A673 (cell line): Measurements from ENCODE around the gene OR6K2.

Source experiments
- EZH2 ChIP-seq: fragments of 200-600 bp; sonication (generic); IDR thresholded peaks from 2 replicates; pipeline ENCODE4 v1.6.1; 2017; ENCODE audit warnings: borderline replicate concordance, low read depth, mild to moderate bottlenecking, mixed read lengths, antibody characterized with exemption, low read length; ENCODE audit not compliant: poor library complexity, severe bottlenecking
- TF ChIP-seq, protein P1 (sequence below): fragments of 300-800, 200-600 bp; sonication (generic); conservative IDR thresholded peaks from 2 replicates; pipeline ENCODE4 v1.5.1; 2017; ENCODE audit warnings: low read depth, mild to moderate bottlenecking, antibody characterized with exemption, low read length, moderate library complexity, mixed read lengths

DNA sequence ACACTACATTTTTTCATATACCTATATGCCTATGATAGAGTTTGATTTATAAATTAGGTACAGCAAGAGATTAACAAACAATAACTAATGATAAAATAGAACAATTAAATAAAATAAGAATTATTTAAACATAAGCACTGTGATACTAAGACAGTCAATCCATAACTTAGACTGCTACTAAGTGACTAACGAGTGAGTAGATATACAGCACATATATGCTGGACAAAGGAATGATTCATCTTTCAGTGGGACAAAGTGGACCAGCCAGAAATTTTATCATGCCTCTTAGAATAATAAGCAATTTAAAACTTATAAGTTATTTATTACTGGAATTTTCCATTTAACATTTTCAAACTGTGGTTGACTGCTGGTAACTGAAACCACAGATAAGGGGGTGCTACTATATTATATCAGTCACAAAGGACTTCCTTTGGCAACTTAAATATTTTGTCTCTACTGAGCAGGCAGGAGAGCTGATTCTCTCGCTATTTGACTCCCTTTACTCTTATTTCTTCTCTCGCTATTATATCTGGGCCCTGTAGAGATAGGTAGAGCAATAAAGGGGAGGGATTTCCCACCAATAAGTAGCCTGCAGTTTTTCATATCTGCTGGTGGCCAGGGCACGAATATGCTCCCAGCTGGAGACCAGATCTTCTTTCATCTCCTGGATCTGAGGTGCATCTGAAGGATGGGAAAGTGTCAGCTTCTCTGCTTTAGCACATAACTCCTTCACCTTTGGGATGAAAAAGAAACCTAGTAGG, 24.7 kb downstream of the OR6K2 start:
- no peak for TF ChIP-seq EZH2
- TF ChIP-seq, protein P1, sequence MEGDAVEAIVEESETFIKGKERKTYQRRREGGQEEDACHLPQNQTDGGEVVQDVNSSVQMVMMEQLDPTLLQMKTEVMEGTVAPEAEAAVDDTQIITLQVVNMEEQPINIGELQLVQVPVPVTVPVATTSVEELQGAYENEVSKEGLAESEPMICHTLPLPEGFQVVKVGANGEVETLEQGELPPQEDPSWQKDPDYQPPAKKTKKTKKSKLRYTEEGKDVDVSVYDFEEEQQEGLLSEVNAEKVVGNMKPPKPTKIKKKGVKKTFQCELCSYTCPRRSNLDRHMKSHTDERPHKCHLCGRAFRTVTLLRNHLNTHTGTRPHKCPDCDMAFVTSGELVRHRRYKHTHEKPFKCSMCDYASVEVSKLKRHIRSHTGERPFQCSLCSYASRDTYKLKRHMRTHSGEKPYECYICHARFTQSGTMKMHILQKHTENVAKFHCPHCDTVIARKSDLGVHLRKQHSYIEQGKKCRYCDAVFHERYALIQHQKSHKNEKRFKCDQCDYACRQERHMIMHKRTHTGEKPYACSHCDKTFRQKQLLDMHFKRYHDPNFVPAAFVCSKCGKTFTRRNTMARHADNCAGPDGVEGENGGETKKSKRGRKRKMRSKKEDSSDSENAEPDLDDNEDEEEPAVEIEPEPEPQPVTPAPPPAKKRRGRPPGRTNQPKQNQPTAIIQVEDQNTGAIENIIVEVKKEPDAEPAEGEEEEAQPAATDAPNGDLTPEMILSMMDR, result no peak
